Pancreas (tissue), 10 donors: ENCODE data around the gene MYBPC2. TPM values are rescaled to one million over a fixed set of nuclear protein-coding genes. Genes with fewer than 3 reads are reported as not detected.

Source experiments
- ATAC-seq, 4 donors: fragments of 200-7000 bp; cut with Tn5 transposase; one replicate each; pipeline versions ENCODE4 v1.8.0 to v1.9.1; 2020; ENCODE audit warnings: mild to moderate bottlenecking in 4 of 4, moderate library complexity in 4 of 4
- DNase-seq, 6 donors: peaks; one replicate each; pipeline ENCODE4 v3.0.0-alpha.2; 2020
- FAIRE-seq: peaks from 2 replicates; lab custom pipeline; 2012; peaks lifted over from hg19 to GRCh38; lab: Jason Lieb, UNC
- H3K27ac ChIP-seq, 4 donors: fragments of 200-600 bp; sonication (generic); 1 replicate in 3 of 4; 2 replicates in 1 of 4; pipeline versions ENCODE4 v1.5.0 to v1.8.0; 2020
- H3K27me3 ChIP-seq, 4 donors: fragments of 200-600 bp; one replicate each; pipeline ENCODE4 v1.8.0; 2021
- H3K36me3 ChIP-seq, 3 donors: fragments of 200-600 bp; sonication (generic) in 1 of 3; one replicate each; pipeline versions ENCODE4 v1.5.0 to v1.8.0; 2020 to 2021
- H3K4me1 ChIP-seq, 3 donors: fragments of 200-600 bp; one replicate each; pipeline ENCODE4 v1.8.0; 2021
- H3K4me3 ChIP-seq, 4 donors: fragments of 200-600 bp; sonication (generic) in 2 of 4; one replicate each; pipeline versions ENCODE4 v1.5.0 to v1.8.0; 2020 to 2021
- H3K9me3 ChIP-seq, 4 donors: fragments of 200-600 bp; one replicate each; pipeline ENCODE4 v1.8.0; 2021
- CTCF ChIP-seq, 4 donors: fragments of 200-600 bp; sonication (generic) in 3 of 4; IDR thresholded peaks; one replicate each; pipeline versions ENCODE4 v1.5.0 to v1.8.0; 2021; ENCODE audit warnings: antibody characterized with exemption in 4 of 4
- WGBS, 2 donors: extraction: QIAGEN DNeasy Blood & Tissue Kit; methylation state at CpG; one replicate each; pipeline ENCODE4 v1.1.7; 2013; 5-methylcytosine and 5-hydroxymethylcytosine counted together
- intact Hi-C, 3 donors: fragments of 100-400 bp; cut with DNase I; formaldehyde crosslinking; loops; one replicate each; pipeline versions ENCODE4 v1.11.1 to v1.14.2; 2022
- polyA plus RNA-seq, 2 donors: library from polyadenylated mRNA; stranded (reverse); fragments of 200-250 nt; gene quantifications; one replicate each; pipeline ENCODE4 v1.2.3, GENCODE V29; 2013
- total RNA-seq, 6 donors: library from RNA; stranded (reverse); fragmentation: NEBNext Ultra II Directional in 4 of 6; extraction: Animal tissue kit (Norgen Biotek cat#: 25700) in 4 of 6; gene quantifications; one replicate each; pipeline versions ENCODE4 v1.2.1 to v1.2.4, GENCODE V29; 2021 to 2023
- donor health status: healthy with polysubstance abuse.
- donor health status: DM: no; HTN: no; CAD: no; lungs with moderate emphysema.
- donor health status: DM: no; HTN: no; CAD: no.
- donor health status: control.
- donor health status: control.
- donor health status: Bipolar disorder and iron deficiency.
- donor health status: DM: yes; HTN: yes; CAD: no.
- donor health status: DM: no; HTN: no; CAD: no.
- donor health status: DM: no; HTN: no; CAD: no.
- donor health status: DM: yes; HTN: yes; CAD: no.

Gene MYBPC2
- total and polyA plus RNA-seq, 8 donors = 0.02 to 1.7 (median 1.5) TPM; not detected in 5

GRCh38 chr19:50509366-50509765, 76.7 kb downstream of the MYBPC2 start:
- DNase-seq (peak in 2 of 6 donors; percentile 16 to 60), ATAC-seq (no peak), FAIRE-seq (no peak)
- Histone ChIP-seq H3K4me3 (no peak overlapping the region), H3K9me3 (no peaks in the 10 kb centered on the region), H3K27ac (no peak overlapping the region), H3K36me3 (no peaks in the 10 kb centered on the region), H3K4me1 (no peaks in the 10 kb centered on the region), H3K27me3 (no peaks in the 10 kb centered on the region)
- TF ChIP-seq CTCF (IDR thresholded peaks at IDR 0.05) = no peak
- WGBS, 2 donors = 87 to 88% methylated on average over 11 of the region's 11 CpGs
- intact Hi-C loops = no loop called here

- intact Hi-C loops = no loop called here
- no peaks in the 10 kb centered on the region for H3K27me3 ChIP-seq
- no peak for TF ChIP-seq CTCF (IDR thresholded peaks at IDR 0.05)
- no peaks in the 10 kb centered on the region for H3K36me3 ChIP-seq
- peak in 3 of 6 donors; percentile 43 to 78 (median 62) for DNase-seq
- H3K4me1 ChIP-seq = no peaks in the 10 kb centered on the region
- peak overlapping the region; percentile 38 to 73 (median 52) for H3K4me3 ChIP-seq
- no peaks in the 10 kb centered on the region for H3K9me3 ChIP-seq
- ATAC-seq = no peak
- no peak for FAIRE-seq
- H3K27ac ChIP-seq = peak overlapping the region in 1 of 4 donors; percentile 54
- 52 to 57% methylated on average over 26 of the region's 26 CpGs for WGBS, 2 donors
These were observed 77.5 kb downstream of the MYBPC2 start for GRCh38 chr19:50510121-50510670.

- Histone ChIP-seq H3K27ac (peak overlapping the region in 2 of 4 donors; percentile 35 to 54), H3K4me1 (no peaks in the 10 kb centered on the region), H3K36me3 (no peaks in the 10 kb centered on the region), H3K4me3 (peak overlapping the region; percentile 38 to 73 (median 52)), H3K27me3 (no peaks in the 10 kb centered on the region), H3K9me3 (no peaks in the 10 kb centered on the region)
- intact Hi-C loops = no loop called here
- 4 to 7% methylated on average over 10 of the region's 10 CpGs for WGBS, 2 donors
- no peak for ATAC-seq
- no peak for FAIRE-seq
- DNase-seq = no peak
- TF ChIP-seq CTCF (IDR thresholded peaks at IDR 0.05) = no peak
These were observed 78.0 kb downstream of the MYBPC2 start for GRCh38 chr19:50510700-50511068.

GRCh38 chr19:50511069-50511822, 78.6 kb downstream of the MYBPC2 start, which contains the start of gene JOSD2:
JOSD2 (minus strand) TSS chr19:50511191; CDS start chr19:50510431, 760 bp downstream.
- TF ChIP-seq CTCF (IDR thresholded peaks at IDR 0.05) = no peak
- Histone ChIP-seq H3K4me3 (peak within 1 kb of the TSS; percentile 38 to 73 (median 52)), H3K9me3 (no peaks in the 10 kb centered on the region), H3K27ac (peak within 1 kb of the TSS in 2 of 4 donors; percentile 35 to 54), H3K27me3 (no peaks in the 10 kb centered on the region), H3K4me1 (no peaks in the 10 kb centered on the region), H3K36me3 (no peaks in the 10 kb centered on the region)
- FAIRE-seq (peak; percentile 97), ATAC-seq (peak; percentile 90 to 95 (median 93)), DNase-seq (peak; percentile 95 to 99 (median 97))
- 2% methylated on average over 64 to 69 of the region's 69 CpGs for whole genome bisulfite sequencing, 2 donors
- intact Hi-C loops = no loop called here
